Heart left ventricle (tissue), 13 donors: ENCODE results near the gene EPB41.

Source experiments
- POLR2A ChIP-seq, 2 donors: fragments of 450-650 bp; IDR thresholded peaks; one replicate each; pipeline ENCODE4 v1.6.1; 2017; ENCODE audit warnings: antibody characterized with exemption in 2 of 2, mild to moderate bottlenecking in 2 of 2, moderate library complexity in 2 of 2
- TF ChIP-seq, protein P1 (sequence below), 12 donors: fragments of 200-600 bp; sonication (generic) in 4 of 12; IDR thresholded peaks; one replicate each; pipeline versions ENCODE4 v1.5.0 to v1.8.0; 2018 to 2022; ENCODE audit warnings: antibody characterized with exemption in 12 of 12, mild to moderate bottlenecking in 5 of 12
- donor health status: ischemic (EF 13 %, LVEDD 7.1; RV severe dilation, severe dysfunction).
- donor health status: DM: no; HTN: yes; CAD: no.
- donor health status: DM: no; HTN: no; CAD: no.
- donor health status: ischemic (EF 25% LVEDD 6.9; RV normal size, moderate dysfunction).
- donor health status: ischemic (EF 25% LVEDD 5.7; RV mildly dilated, moderate dysfunction).
- donor health status: ischemic (EF 35%, LVEDD 5.7; RV mildly dilated, moderate dysfunction).
- donor health status: nonischemic (EF 11% LVEDD 7.7; RV severe dilation, severe dysfunction).
- donor health status: DM: yes; HTN: yes; CAD: no.
- donor health status: PGD.
- donor health status: ischemic (EF 29% LVEDD 5.4; RV normal size, mild dysfunction).
- donor health status: nonischemic (EF 23%, LVEDD 6.1; RV moderate dilation, normal function).

- TF ChIP-seq, protein P1, sequence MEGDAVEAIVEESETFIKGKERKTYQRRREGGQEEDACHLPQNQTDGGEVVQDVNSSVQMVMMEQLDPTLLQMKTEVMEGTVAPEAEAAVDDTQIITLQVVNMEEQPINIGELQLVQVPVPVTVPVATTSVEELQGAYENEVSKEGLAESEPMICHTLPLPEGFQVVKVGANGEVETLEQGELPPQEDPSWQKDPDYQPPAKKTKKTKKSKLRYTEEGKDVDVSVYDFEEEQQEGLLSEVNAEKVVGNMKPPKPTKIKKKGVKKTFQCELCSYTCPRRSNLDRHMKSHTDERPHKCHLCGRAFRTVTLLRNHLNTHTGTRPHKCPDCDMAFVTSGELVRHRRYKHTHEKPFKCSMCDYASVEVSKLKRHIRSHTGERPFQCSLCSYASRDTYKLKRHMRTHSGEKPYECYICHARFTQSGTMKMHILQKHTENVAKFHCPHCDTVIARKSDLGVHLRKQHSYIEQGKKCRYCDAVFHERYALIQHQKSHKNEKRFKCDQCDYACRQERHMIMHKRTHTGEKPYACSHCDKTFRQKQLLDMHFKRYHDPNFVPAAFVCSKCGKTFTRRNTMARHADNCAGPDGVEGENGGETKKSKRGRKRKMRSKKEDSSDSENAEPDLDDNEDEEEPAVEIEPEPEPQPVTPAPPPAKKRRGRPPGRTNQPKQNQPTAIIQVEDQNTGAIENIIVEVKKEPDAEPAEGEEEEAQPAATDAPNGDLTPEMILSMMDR (IDR thresholded peaks at IDR 0.05) = no peak
- no peak for TF ChIP-seq POLR2A (IDR thresholded peaks at IDR 0.05)
Measured at GRCh38 chr1:29090937-29091618, 176.7 kb downstream of the EPB41 start.
